HG02763 (cell line): Measurements from ENCODE around the gene GLI3.

Experiments
- ATAC-seq: cut with Tn5 transposase; IDR thresholded peaks from one replicate; pipeline ENCODE4 v1.9.1; 2021; ENCODE audit warnings: mild to moderate bottlenecking, moderate library complexity; ENCODE audit not compliant: unreplicated experiment

The GLI3 gene

GRCh38 chr7:42085531-42085930, 151.5 kb downstream of the GLI3 start:
- no peak for ATAC-seq

- ATAC-seq: no peak
Observed at GRCh38 chr7:42084263-42084662, 152.7 kb downstream of the GLI3 start.

- no peak for ATAC-seq
Observed at GRCh38 chr7:42083284-42083683, 153.7 kb downstream of the GLI3 start.

- no peak for ATAC-seq
Observed at GRCh38 chr7:42082144-42082543, 154.9 kb downstream of the GLI3 start.

GRCh38 chr7:42081671-42082070, 155.3 kb downstream of the GLI3 start:
- no peak for ATAC-seq

DNA sequence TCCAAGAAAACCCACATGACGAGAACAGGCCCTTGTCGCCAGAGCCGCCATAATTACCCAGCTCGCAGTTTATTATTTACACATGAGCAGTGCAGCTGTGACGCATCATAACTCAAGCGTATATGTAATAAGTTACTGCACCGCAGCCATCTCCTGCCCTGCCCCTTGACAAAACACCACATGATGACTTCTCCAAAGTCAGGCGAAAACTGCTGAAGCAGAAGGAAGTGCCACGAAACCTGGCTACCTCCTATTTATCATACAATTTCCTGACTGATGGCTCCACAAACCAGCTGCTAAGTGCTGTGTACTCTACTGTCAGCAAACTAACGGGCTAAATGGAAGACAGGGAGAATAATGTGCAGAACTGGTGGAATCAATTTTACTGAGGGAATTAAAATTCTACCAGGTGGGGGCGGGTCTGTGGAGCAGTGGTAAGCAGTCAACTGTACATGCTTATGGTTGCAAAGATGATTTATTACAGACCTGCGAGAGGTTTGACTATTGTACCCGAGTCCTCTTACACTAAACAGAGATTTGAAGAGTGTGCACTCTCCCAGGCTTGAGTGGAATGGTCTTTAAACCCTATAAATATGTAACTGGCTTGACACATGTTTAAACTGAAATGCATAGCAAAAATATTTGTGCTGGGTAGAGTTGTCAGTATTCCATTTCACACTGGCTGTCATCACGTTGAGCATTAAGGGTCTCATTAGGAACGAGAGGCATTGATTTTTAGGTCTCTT, 156.0 kb downstream of the GLI3 start:
- ATAC-seq: no peak

- no peak for ATAC-seq
Observed at GRCh38 chr7:42077271-42078135, 159.5 kb downstream of the GLI3 start.

DNA sequence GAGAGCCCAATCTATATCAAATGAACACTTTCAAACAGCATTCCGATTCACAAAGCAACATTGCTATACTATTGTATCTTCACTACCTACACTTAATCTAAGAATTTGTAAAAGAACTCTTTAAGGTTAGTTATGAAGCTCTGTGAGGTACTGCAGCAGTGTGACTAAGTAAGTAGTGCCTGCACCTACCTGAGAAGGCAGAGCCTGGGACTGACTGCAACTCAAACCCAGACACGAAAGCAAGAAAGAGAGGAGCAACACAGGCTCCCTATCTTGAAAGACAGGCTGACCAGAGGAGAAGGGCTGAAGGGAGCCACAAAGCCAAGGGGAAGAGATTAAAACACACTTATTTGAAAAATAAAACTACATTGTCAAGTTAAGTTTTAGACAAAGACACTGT, 160.1 kb downstream of the GLI3 start:
- ATAC-seq: no peak

DNA sequence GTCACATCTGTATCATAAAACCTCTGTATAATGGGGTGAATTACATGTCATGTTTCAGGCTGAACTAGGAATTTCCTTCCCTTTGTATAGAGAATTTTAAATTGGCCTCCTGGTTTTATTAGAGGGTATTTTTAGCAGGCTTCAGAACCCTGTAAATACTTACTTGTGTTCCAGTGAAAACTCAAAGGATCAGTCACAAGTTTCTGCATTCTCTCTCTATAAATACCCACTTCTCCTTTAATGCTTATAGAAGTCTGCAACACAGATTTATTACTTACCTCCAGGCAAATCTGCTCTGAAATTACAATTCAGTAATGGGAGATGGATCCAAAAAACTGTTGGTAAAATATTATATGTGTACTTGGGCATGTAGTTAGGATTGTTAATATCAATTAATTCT, 161.6 kb downstream of the GLI3 start:
- ATAC-seq: no peak

DNA sequence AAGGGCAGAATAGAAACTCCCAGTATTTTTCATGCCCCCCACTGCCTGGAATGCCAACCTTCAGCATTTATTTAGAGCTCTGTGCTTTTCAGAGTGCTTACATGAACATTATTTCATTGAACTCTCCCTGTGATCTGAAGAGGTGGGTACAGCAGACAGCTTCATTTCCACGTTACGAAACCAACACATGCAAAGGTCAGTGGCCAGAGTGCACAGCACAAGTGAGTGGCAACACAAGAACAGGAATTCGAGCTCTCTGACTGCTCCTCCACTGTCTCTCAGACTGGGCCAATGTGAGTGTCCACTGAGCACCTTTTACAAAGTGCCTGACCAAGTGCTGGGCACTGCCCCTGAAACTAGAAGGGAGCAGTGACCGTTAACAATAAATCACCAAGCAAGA, 162.9 kb downstream of the GLI3 start:
- no peak for ATAC-seq

DNA sequence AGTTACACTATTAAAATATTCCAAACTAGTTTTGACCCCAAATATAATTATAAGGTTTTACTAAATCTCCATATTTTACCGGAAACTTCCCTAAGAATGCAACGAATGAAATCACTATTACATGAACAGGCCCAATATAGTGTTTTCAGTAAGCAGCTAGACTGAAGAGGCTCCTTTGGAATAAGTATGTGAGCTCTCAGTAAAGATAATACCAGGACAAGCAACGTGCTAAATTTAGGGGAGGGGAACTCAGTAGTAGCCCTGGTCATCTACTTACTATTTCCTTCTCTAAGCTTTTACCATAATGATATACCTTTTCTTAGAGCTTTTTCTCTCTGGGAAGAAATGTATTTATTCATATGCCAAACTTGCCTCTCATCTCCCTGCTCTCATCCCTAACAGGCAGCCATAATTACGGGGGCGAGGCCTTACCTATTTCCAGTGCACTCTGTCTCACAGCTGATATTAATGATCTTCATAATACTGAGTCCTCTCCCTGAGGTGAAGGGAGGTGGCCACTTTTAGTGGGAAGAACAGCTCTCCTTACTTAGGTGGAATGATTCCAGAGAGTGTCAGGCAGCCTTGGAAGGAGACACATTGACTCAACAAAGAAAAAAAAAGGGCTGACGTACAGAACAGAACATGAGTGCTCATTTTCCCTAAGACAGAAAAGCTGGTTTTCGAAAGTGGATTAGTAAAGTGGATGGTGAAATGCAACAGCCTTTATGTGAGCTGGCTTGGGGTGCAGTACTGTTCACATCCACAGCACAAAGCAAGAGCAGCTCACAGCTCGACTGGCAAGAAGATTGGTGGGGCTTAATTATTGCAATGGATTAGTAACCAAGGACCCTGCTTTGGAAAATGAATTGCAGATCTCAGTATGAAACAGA, 165.4 kb downstream of the GLI3 start:
- no peak for ATAC-seq

GRCh38 chr7:42070068-42070467, 166.9 kb downstream of the GLI3 start:
- no peak for ATAC-seq

GRCh38 chr7:42069590-42069989, 167.4 kb downstream of the GLI3 start:
- ATAC-seq: no peak

DNA sequence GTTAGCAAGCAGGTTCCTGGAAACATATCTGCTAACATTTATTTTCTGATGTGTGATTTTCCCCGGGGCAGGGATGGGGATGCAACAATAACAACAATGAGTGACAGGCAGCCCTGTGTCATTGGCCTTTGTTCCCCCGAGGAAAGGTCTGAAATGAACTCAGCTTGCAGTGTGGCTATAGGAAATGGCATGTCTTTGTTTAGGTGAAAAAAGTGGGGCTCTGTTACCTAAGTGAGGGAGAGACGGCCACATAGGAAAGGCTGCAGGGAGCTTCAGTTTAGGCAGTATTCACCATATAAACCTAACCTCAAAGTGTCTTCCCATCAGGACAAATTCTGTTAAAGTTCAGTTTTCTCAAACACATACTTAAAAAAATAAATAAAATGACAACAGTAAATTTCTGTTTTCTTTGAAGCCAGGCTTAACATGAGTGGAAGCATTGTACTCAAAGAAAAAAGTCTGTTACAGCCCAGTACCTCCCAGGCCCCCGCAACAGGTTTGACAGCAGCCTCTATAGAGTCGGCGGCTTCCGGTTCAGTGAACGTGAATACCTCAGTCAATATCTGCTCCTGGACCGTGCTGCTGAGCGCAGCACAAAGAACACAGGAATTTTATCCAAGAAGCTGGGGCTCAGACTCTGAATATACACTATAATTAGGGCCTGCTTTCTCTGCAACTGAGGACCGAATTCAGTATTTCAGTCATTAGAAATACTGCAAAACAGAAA, 168.3 kb downstream of the GLI3 start:
- no peak for ATAC-seq

DNA sequence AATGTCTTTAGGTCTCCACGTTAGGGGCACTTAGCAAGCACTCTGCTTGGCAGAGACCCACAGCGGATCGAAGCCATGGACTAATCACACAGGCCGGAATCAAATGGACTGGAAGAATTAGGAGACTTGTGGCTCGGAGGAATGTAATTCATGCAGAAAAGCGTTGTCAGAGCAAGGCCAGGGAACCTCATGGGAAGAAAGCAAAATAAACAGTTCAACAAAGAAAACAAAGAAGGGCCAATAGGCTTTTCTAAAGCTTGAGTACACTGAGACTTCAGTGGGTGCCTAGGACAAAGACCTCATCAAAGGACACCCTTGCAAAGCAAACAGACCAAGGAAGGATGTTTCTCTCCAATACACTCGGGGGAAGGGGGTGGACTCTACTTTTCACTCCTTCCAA, 171.1 kb downstream of the GLI3 start:
- no peak for ATAC-seq

DNA sequence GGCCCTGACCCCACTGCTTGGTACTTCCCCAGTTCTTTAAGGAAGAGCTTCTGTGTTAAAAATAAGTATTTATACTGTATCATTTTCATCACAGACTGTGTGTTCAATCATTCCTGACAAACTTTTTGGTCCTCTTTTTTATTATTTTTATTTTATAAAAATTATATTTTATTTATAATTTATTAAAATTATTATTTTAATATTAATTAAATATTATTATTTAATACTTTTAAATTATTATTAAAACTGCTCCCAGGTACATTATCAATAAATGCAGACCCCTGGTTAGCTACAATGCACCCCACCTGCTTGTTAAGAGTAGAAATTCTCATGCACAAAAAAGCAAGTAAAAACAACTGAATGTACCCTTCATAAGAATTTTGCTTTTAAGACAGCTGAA, 172.0 kb downstream of the GLI3 start:
- ATAC-seq: no peak

- ATAC-seq: no peak
Observed at GRCh38 chr7:42064534-42064933, 172.5 kb downstream of the GLI3 start.

- ATAC-seq: no peak
Observed at GRCh38 chr7:42059275-42059674, 177.7 kb downstream of the GLI3 start.

- ATAC-seq: no peak
Observed at GRCh38 chr7:42057331-42057730, 179.7 kb downstream of the GLI3 start.

GRCh38 chr7:42055171-42055570, 181.8 kb downstream of the GLI3 start:
- no peak for ATAC-seq

- ATAC-seq: no peak
Observed at GRCh38 chr7:42053834-42054233, 183.2 kb downstream of the GLI3 start.
